ENCODE measurements around the gene POLR2F. TPM values are rescaled to one million over a fixed set of nuclear protein-coding genes. Genes with fewer than 3 reads are reported as not detected.

The POLR2F gene
- total RNA-seq, 1 experiment from 2014 or later, result 141 TPM

DNA sequence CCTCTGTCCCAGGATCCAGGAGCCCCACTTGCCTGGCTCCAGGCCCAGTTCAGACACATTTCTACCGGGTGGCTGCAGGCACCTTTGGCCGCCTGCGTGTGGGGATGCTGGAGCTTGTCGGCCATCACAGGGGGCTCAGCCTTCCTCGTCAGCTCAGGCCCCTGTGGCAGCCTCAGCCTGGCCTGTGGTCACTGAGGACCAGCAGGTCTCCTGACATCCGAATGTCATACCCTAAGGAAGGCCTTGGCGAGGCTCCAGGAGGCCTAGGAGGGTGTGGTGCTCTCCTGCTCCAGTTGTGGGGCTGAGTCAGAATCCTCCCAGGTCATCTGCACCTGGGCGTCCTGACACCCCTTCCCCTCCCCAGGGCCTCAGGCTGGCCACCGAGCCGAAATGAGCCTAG lies 45.7 kb downstream of the POLR2F start:
- no peak for DNase-seq (ENCODE audit: low read depth)

DNA sequence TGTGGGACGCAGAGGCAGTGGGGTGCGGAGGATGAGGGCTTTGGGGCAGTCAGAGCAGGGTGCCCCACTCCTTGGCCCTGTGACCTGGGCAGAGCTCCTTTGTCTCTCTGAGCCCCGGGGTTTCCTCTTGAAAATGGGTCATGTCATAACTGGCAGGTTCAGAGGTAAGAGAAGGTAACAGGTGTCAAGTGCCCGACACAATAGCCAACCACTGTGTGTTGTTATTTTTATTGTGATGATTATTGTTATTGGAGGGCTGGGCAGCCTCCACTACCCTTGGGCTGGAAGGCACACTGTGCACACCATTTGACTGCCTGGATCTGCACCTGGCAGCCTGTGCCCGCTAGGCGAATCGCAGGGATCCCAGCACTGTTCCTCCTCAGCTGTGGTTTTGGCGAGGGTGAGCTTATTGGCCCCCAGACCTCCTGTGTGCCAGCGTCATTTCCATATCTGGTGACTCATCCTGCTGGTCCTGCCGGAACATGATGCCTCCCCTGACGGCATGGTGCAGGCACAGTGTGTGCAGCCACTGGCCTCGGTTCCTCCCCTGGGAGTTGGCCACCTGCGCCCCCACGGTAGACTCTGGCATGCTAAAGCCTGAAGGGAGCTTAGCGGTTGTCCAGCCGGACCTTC lies 46.3 kb downstream of the POLR2F start:
- DNase-seq (ENCODE audit: low read depth), result peak; percentile 88

DNA sequence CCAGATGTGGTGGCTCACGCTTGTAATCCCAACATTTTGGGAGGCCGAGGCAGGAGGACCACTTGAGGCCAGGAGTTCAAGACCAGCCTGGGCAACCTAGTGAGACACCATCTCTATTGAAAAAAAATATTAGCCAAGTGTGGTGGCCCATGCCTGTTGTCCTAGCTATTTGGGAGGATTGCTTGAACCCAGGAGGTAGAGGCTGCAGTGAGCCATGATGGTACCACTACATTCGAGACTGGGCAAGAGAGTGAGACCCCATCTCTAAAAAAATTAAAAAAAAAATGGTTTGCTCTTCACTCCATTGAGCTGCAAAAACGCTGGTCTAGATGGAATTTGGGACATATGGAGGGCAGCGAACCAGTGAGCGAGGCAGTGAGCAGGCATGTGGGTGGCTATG lies 52.4 kb downstream of the POLR2F start:
- DNase-seq (ENCODE audit: low read depth), result no peak

DNA sequence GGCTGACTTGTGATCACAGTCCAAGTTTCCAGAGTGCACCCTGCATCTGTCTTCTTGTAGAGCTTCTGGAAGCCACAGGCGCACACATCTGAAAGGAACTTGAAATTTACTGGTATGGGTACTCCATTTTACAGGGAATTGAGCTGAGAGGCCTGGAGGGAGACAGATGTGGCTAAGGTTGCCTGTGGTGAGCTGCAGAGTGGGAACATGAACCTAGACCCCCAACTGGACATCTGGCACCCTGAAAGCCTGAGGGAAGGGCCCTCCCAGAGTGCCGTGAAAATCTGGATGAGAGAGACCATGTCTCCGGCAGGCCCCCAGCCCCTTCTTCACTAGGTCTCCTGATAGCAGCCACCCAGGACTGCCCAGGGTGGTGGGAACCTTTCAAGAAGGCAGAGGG lies 53.4 kb downstream of the POLR2F start:
- DNase-seq (ENCODE audit: low read depth), result no peak

DNA sequence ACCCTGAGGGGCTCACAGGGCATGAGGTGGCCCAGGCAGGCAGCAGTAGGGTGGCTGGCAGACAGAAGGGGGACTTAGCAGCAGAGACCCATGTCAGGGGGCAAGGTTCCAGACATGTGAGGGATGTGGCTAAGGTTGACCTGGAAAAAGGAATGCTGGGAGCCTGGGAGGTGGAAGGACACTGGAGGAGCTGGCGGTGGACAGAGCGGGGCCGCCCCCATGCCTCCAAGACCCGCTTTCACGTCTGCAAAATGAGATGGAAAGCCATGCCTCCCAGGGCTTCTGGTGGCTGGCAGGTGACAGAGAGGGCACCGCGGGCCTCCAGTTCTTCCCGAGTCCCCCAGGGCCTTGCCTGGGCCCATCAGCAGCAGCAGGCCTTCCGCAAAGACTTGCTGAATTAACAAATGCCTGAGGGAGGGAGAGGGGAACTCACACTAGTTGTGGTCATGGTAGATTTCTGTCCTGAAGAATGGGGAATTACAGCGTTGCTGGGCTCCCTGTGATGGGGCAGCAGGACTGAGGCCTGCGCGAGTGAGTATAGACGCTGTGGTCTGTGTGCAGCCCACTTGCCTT lies 53.9 kb downstream of the POLR2F start:
- DNase-seq (ENCODE audit: low read depth), result no peak

DNA sequence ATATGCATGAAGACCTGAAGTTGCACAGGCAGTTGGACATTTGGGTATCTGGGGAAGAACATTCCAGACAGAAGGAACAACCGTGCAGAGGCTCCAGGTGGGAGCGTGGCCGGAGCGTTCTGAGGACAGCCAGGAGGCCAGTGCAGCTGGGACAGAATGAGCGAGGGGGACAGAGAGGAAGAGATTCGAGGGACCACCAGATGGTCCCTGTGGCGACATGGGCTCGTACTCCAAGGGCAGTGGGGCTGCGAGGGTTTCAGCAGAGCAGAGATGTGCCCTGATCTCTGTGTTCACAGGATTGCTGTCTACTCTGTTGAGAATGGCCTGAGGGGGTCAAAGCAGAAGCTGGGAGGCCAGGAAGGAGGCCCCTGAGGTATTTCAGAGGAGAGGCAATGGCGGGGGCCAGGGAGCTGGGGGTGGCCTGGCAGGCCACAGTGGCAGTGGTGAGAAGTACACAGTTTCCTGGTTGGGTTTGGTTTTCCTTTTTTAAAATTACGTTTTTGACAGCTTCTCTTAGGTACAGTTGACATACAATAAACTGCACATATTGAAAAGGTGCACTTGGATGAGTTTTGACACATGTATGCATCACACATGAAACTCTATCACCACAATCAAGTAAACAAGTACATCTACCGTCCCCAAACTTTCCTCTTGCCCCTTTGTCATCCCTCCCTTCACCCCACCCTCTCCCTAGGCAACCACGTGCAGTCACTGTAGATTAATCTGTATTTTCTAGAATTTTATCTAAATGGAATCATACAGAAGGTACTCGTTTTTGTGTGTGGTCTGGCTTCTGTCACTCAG lies 55.7 kb downstream of the POLR2F start:
- no peak for DNase-seq (ENCODE audit: low read depth)

DNA sequence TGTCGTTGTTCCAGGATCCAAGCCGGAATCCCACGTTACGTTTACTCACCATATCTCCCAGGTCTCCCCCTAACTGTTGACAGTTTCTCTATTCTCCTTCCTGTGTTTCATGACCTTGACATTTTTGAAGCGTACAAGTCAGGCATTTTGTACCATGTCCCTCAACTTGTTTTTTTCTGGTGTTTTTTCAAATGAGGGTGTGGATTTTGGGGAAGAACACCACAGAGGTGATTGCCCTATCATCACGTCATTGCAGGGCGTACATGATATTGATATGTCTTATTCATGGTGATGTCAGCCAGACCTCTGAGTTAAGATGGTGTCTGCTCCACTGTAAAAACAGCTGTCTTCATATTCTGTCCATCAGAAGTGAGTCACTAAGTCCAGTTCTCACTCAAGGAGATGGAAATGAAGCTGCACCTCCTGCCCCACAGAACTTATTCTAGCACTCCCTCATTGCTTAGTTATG lies 59.1 kb downstream of the POLR2F start:
- peak; percentile 51 for DNase-seq (ENCODE audit: low read depth)

DNA sequence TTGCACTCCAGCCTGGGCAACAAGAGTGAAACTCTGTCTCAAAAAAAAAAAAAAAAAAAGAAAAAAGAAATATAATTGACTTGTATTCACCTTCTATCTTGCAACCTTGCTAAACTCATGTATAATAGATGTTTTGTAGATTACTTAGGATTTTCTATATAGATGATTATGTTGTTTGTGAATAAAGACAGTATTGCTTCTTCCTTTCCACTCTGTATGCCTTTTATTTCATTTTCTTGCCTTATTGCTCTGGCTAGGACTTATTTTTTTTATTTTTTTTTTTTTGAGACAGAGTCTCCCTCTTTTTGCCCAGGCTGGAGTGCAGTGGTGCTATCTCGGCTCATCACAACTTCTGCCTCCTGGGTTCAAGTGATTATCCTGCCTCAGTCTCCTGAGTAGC lies 60.6 kb downstream of the POLR2F start:
- no peak for DNase-seq (ENCODE audit: low read depth)

DNA sequence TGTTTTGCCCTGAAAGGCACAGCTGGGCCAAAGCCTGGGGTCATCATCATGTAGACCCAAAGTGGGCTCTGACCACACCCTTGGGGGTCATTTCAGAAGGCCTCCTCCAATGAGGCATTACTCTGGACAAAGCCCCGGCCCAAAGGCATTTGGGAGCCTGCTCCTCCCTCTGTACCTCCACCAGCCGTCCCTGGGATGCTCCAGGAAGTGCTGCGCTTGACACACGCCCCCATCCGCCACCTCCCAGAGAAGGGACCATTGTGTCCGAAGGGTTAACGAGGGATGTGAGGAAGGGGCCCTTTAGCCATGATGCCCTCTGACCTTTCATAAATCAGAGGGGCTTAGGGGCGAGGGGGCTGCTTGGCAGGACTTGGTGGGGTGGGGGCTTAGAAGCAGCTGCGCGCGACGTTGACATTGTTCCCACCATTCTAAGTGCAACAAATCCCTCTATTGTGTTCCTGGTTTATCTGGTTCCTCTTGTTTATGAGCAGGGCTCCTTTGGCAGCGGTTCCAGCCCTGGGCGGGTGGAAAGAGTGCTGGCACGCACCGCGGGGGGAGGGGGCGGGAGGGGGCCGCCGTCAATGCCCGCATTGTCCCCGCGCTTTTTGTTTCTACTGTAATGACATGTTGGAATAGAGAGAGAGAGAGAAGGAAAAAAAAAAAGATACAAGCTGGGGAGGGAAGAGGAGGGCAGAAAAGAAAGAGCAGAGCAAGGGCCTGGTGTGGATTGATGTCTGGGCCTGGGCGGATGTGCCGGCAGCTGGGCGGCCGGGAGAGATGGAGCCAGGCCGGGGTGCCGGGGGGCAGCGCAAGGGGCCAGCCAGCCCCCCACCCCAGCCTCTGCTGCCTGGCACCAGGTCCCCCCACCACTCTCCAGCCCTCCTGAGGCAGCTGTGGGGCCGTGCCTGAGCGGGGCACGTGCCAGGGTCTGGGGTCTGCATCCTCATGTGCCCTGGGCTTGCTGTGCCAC lies 63.0 kb downstream of the POLR2F start:
- no peak for DNase-seq (ENCODE audit: low read depth)

DNA sequence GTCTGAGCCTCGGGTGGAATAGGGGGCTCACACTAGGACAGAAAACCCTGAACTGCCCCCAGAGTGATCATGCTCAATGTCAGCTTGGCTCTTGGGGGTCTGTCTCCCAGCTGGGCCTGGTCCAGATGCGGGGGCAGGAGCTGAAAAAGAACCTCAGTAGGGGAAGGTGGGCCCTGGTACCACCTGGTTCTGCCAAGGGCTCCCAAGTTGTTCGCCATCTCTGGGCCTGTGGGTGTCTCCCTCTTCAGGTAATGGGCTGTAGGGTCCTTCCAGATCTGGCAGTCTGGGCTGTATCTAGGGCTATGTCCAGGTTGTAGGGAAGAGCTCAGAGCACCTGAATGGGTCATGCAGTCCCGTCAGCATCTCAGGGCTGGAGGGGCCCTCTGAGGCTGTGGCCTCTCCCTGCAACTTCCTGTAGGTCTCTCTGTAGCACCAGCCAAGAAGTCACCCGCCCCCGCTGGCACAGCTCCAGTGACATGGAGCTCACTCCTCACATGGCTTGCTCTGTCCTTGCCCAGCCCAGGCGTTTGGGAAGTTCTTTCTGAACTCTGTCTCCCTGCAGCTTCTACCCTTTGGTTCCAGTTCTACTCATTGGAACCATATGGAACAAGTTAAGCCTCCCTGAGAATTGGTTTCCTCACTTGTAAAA lies 63.9 kb downstream of the POLR2F start:
- no peak for DNase-seq (ENCODE audit: low read depth)

DNA sequence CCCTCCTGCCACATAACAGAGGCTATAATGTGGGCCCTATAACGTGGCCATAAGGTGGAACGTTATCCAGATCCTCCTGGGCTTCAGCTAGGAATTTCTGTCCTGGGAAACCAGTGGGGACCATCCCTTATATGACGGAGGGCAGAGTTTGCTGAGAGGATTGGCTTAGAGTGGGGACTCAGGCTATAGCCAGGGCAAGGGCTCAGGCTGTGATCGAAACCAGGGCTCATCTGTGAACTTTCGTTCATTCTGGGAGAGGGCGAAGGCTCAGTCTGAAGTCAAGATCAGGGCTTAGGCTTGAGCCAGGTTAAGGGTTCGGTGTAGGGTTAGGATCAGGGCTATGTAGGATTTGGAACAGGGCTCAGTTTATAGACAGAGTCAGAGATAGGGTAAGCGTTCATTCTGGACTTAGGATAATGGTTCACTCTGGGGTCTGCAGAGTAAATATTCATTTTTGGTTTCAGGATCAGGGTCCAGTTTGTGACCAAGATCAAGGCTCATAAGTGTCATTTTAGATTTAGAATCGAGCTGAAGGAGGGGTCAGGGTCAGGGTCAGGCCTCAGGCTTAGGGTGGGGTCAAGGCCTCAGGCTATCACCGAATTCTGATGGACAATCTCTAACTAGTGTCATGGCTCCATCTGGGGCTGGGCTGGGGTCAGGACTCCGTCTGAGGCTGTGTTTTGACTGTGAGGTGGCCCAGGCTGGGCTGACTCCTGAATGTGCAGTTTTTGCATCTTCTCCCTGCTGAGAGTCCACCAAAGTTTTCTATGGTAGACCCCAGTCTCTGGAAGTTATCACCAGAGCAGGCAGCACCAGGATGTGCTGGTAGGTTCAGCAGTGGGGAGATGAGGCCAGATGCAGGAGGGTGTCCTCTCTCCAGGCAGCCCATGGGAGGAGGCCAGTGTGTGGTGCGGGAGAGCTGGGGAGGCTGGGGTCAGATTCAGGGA lies 64.7 kb downstream of the POLR2F start:
- no peak for DNase-seq (ENCODE audit: low read depth)

Other genes with a start within 250 kb of the POLR2F start
- 13.4 and 14.6 TPM in 2 replicates for gene GCAT, start 145.8 kb upstream of the POLR2F start, total RNA-seq (2014; rRNA removed; shearing (Covaris generic))
- gene GALR3, start 130.3 kb upstream of the POLR2F start, total RNA-seq (2014; rRNA removed; shearing (Covaris generic)), result 0.23 TPM in 1 of 2 replicates, not detected in the other
- 29.1 and 38.1 TPM in 2 replicates for gene ANKRD54, start 109.4 kb upstream of the POLR2F start, total RNA-seq (2014; rRNA removed; shearing (Covaris generic))
- gene EIF3L, start 104.3 kb upstream of the POLR2F start, total RNA-seq (2014; rRNA removed; shearing (Covaris generic)), result 570 and 657 TPM in 2 replicates
- 57.8 and 69.2 TPM in 2 replicates for gene MICALL1, start 47.4 kb upstream of the POLR2F start, total RNA-seq (2014; rRNA removed; shearing (Covaris generic))
- gene C22orf23, start 98 bp upstream of the POLR2F start, total RNA-seq (2014; rRNA removed; shearing (Covaris generic)), result 0.32 TPM in 1 of 2 replicates, not detected in the other
- gene SOX10, start 30.9 kb downstream of the POLR2F start, total RNA-seq (2014; rRNA removed; shearing (Covaris generic)), result not detected in 2 replicates
- gene PICK1, start 103.7 kb downstream of the POLR2F start, total RNA-seq (2014; rRNA removed; shearing (Covaris generic)), result 25.4 and 27.0 TPM in 2 replicates
- not detected in 2 replicates for gene SLC16A8, start 130.5 kb downstream of the POLR2F start, total RNA-seq (2014; rRNA removed; shearing (Covaris generic))
- not detected in 2 replicates for gene BAIAP2L2, start 157.0 kb downstream of the POLR2F start, total RNA-seq (2014; rRNA removed; shearing (Covaris generic))
- gene PLA2G6, start 228.1 kb downstream of the POLR2F start, total RNA-seq (2014; rRNA removed; shearing (Covaris generic)), result 2.9 and 3.3 TPM in 2 replicates
- gene MAFF, start 248.3 kb downstream of the POLR2F start, total RNA-seq (2014; rRNA removed; shearing (Covaris generic)), result 15.0 and 18.9 TPM in 2 replicates